OCI-LY1 (cell line): ENCODE measurements around the gene BBX.

Experiments
- CTCF ChIP-seq: fragments of 200-600 bp; sonication (generic), shearing (Covaris generic); IDR thresholded peaks from 2 replicates; pipeline ENCODE4 v1.5.1; 2017; ENCODE audit warnings: mild to moderate bottlenecking, antibody characterized with exemption, low read length, moderate library complexity, mixed read lengths
- EZH2 ChIP-seq: fragments of 200-600 bp; sonication (generic), shearing (Covaris generic); IDR thresholded peaks from 2 replicates; pipeline ENCODE4 v1.8.0; 2017; ENCODE audit warnings: borderline replicate concordance, mixed run types, mild to moderate bottlenecking, antibody characterized with exemption, low read length, moderate library complexity, mixed read lengths

- TF ChIP-seq CTCF: no peak
- TF ChIP-seq EZH2: no peak
Observed at GRCh38 chr3:107520535-107520934, 2.2 kb upstream of the BBX start.
